ENCODE data around the gene MEGF11.

The MEGF11 gene

GRCh38 chr15:66171841-66172240 is 81.7 kb downstream of the MEGF11 start:
- no peak for DNase-seq (ENCODE audit: low read depth in 3 of 3)

GRCh38 chr15:66170716-66171115 is 82.8 kb downstream of the MEGF11 start:
- DNase-seq (ENCODE audit: low read depth in 3 of 3), result no peak

- no peak for DNase-seq (ENCODE audit: low read depth in 3 of 3)
These were observed 83.5 kb downstream of the MEGF11 start for GRCh38 chr15:66170042-66170441.

- DNase-seq (ENCODE audit: low read depth in 3 of 3), result no peak
These were observed 83.9 kb downstream of the MEGF11 start for GRCh38 chr15:66169625-66170024.

- DNase-seq (ENCODE audit: low read depth in 3 of 3), result no peak
These were observed 84.5 kb downstream of the MEGF11 start for GRCh38 chr15:66169023-66169422.

GRCh38 chr15:66167854-66168253 is 85.7 kb downstream of the MEGF11 start:
- DNase-seq (ENCODE audit: low read depth in 3 of 3), result no peak

GRCh38 chr15:66165856-66166255 is 87.7 kb downstream of the MEGF11 start:
- DNase-seq (ENCODE audit: low read depth in 3 of 3), result no peak

- DNase-seq (ENCODE audit: low read depth in 3 of 3), result no peak
These were observed 88.8 kb downstream of the MEGF11 start for GRCh38 chr15:66164788-66165187.

GRCh38 chr15:66163553-66163952 is 90.0 kb downstream of the MEGF11 start:
- DNase-seq (ENCODE audit: low read depth in 3 of 3), result no peak

- no peak for DNase-seq (ENCODE audit: low read depth in 3 of 3)
These were observed 91.3 kb downstream of the MEGF11 start for GRCh38 chr15:66162286-66162685.

- no peak for DNase-seq (ENCODE audit: low read depth in 3 of 3)
These were observed 91.9 kb downstream of the MEGF11 start for GRCh38 chr15:66161575-66162118.

- no peak for DNase-seq (ENCODE audit: low read depth in 3 of 3)
These were observed 92.4 kb downstream of the MEGF11 start for GRCh38 chr15:66161108-66161507.

GRCh38 chr15:66157507-66157906 is 96.0 kb downstream of the MEGF11 start:
- DNase-seq (ENCODE audit: low read depth in 3 of 3), result no peak

- no peak for DNase-seq (ENCODE audit: low read depth in 3 of 3)
These were observed 97.1 kb downstream of the MEGF11 start for GRCh38 chr15:66156310-66156975.

GRCh38 chr15:66155065-66155464 is 98.5 kb downstream of the MEGF11 start:
- no peak for DNase-seq (ENCODE audit: low read depth in 3 of 3)

GRCh38 chr15:66154581-66154980 is 99.0 kb downstream of the MEGF11 start:
- DNase-seq (ENCODE audit: low read depth in 3 of 3), result no peak

GRCh38 chr15:66153549-66154415 is 99.8 kb downstream of the MEGF11 start:
- DNase-seq (ENCODE audit: low read depth in 3 of 3), result no peak

GRCh38 chr15:66152650-66153049 is 100.9 kb downstream of the MEGF11 start:
- DNase-seq (ENCODE audit: low read depth in 3 of 3), result no peak

GRCh38 chr15:66151809-66152208 is 101.7 kb downstream of the MEGF11 start:
- DNase-seq (ENCODE audit: low read depth in 3 of 3), result no peak

- DNase-seq (ENCODE audit: low read depth in 3 of 3), result no peak
These were observed 103.7 kb downstream of the MEGF11 start for GRCh38 chr15:66149871-66150270.

GRCh38 chr15:66148187-66148586 is 105.4 kb downstream of the MEGF11 start:
- DNase-seq (ENCODE audit: low read depth in 3 of 3), result no peak

- no peak for DNase-seq (ENCODE audit: low read depth in 3 of 3)
These were observed 106.1 kb downstream of the MEGF11 start for GRCh38 chr15:66147440-66147839.

GRCh38 chr15:66145726-66146182 is 107.8 kb downstream of the MEGF11 start:
- no peak for DNase-seq (ENCODE audit: low read depth in 3 of 3)
